HCT116 (cell line): ENCODE measurements around the gene VEGFA.

ENCODE experiments used
- CEBPB ChIP-seq: IDR thresholded peaks from 2 replicates; pipeline ENCODE4 v1.6.1; 2012; ENCODE audit warnings: low read depth
- CTCF ChIP-seq, 3 experiments: fragments of 200-600 bp in 1 of 3; sonication (generic) in 1 of 3; IDR thresholded peaks in 2 of 3; conservative IDR thresholded peaks in 1 of 3; 2 replicates each; pipeline ENCODE4 v1.5.1; 2012 to 2017; ENCODE audit warnings: low read depth in 2 of 3, low read length in 2 of 3, antibody characterized with exemption in 1 of 3, borderline replicate concordance in 1 of 3, control low read depth in 1 of 3, mild to moderate bottlenecking in 1 of 3, mixed read lengths in 1 of 3, mixed run types in 1 of 3, moderate library complexity in 1 of 3; ENCODE audit not compliant: insufficient read depth in 1 of 3
- EGR1 ChIP-seq: IDR thresholded peaks from 2 replicates; pipeline ENCODE4 v1.6.1; 2012; ENCODE audit warnings: low read depth
- EZH2 ChIP-seq: fragments of 200-600 bp; sonication (generic); IDR thresholded peaks from 2 replicates; pipeline ENCODE4 v1.6.1; 2017; ENCODE audit warnings: antibody characterized with exemption, mixed run types
- EZH2phosphoT487 ChIP-seq: fragments of 200-600 bp; IDR thresholded peaks from 2 replicates; pipeline ENCODE4 v1.6.1; 2018; ENCODE audit warnings: antibody characterized with exemption, borderline replicate concordance
- POLR2A ChIP-seq: IDR thresholded peaks from 2 replicates; pipeline ENCODE4 v1.7.0; 2011; ENCODE audit warnings: borderline replicate concordance; ENCODE audit not compliant: insufficient read depth, insufficient read length; ENCODE audit errors: extremely low read depth
- POLR2AphosphoS5 ChIP-seq: IDR thresholded peaks from 2 replicates; pipeline ENCODE4 v1.6.1; 2011; ENCODE audit warnings: mild to moderate bottlenecking, low read depth, low read length, moderate library complexity
- RAD21 ChIP-seq: IDR thresholded peaks from 2 replicates; pipeline ENCODE4 v1.6.1; 2012; ENCODE audit warnings: low read depth, mild to moderate bottlenecking
- ZFX ChIP-seq: fragments of 450-650 bp; IDR thresholded peaks from 2 replicates; pipeline ENCODE4 v1.6.1; 2017
- TF ChIP-seq, protein P1 (sequence below): IDR thresholded peaks from 2 replicates; pipeline ENCODE4 v1.6.1; 2012

DNA sequence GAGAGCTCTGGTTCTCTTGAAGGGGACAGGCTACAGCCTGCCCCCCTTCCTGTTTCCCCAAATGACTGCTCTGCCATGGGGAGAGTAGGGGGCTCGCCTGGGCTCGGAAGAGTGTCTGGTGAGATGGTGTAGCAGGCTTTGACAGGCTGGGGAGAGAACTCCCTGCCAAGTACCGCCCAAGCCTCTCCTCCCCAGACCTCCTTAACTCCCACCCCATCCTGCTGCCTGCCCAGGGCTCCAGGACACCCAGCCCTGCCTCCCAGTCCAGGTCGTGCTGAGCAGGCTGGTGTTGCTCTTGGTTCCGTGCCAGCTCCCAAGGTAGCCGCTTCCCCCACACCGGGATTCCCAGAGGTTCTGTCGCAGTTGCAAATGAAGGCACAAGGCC lies 9.8 kb downstream of the VEGFA start:
- TF ChIP-seq POLR2A (no peak), CTCF (IDR thresholded peaks at IDR 0.05 in 2 of 3, conservative IDR thresholded peaks at IDR 0.05 in 1 of 3; ENCODE audit: borderline replicate concordance in 1 of 3, insufficient read depth in 1 of 3, low read depth in 2 of 3, low read length in 2 of 3) (no peak), CEBPB (no peak), POLR2AphosphoS5 (no peak), EZH2 (no peak), EZH2phosphoT487 (no peak), ZFX (no peak), EGR1 (no peak), RAD21 (no peak)
- TF ChIP-seq, protein P1, sequence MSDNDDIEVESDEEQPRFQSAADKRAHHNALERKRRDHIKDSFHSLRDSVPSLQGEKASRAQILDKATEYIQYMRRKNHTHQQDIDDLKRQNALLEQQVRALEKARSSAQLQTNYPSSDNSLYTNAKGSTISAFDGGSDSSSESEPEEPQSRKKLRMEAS: no peak
